Measurements from ENCODE around the gene DIPK1A. TPM values are rescaled to one million over a fixed set of nuclear protein-coding genes. Genes with fewer than 3 reads are reported as not detected.

The DIPK1A gene
- total RNA-seq, 1 donor from 2014 or later, result 9.7 TPM

GRCh38 chr1:92820024-92820423 is 141.2 kb downstream of the DIPK1A start:
- no peaks in the 10 kb centered on the region for H3K27me3 ChIP-seq (ENCODE audit: control insufficient read depth, insufficient read depth, low read length)
- DNase-seq (ENCODE audit: low read depth) (peak; percentile 37), FAIRE-seq (no peak)
- H3K36me3 ChIP-seq (ENCODE audit: control insufficient read depth, insufficient read depth, low read length), result no peaks in the 10 kb centered on the region
- no peak overlapping the region for H3K4me3 ChIP-seq (ENCODE audit: low read depth, low read length)
- TF ChIP-seq, protein P1, sequence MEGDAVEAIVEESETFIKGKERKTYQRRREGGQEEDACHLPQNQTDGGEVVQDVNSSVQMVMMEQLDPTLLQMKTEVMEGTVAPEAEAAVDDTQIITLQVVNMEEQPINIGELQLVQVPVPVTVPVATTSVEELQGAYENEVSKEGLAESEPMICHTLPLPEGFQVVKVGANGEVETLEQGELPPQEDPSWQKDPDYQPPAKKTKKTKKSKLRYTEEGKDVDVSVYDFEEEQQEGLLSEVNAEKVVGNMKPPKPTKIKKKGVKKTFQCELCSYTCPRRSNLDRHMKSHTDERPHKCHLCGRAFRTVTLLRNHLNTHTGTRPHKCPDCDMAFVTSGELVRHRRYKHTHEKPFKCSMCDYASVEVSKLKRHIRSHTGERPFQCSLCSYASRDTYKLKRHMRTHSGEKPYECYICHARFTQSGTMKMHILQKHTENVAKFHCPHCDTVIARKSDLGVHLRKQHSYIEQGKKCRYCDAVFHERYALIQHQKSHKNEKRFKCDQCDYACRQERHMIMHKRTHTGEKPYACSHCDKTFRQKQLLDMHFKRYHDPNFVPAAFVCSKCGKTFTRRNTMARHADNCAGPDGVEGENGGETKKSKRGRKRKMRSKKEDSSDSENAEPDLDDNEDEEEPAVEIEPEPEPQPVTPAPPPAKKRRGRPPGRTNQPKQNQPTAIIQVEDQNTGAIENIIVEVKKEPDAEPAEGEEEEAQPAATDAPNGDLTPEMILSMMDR (IDR thresholded peaks at IDR 0.05; ENCODE audit: insufficient read depth, low read length, severe bottlenecking), result no peak

DNA sequence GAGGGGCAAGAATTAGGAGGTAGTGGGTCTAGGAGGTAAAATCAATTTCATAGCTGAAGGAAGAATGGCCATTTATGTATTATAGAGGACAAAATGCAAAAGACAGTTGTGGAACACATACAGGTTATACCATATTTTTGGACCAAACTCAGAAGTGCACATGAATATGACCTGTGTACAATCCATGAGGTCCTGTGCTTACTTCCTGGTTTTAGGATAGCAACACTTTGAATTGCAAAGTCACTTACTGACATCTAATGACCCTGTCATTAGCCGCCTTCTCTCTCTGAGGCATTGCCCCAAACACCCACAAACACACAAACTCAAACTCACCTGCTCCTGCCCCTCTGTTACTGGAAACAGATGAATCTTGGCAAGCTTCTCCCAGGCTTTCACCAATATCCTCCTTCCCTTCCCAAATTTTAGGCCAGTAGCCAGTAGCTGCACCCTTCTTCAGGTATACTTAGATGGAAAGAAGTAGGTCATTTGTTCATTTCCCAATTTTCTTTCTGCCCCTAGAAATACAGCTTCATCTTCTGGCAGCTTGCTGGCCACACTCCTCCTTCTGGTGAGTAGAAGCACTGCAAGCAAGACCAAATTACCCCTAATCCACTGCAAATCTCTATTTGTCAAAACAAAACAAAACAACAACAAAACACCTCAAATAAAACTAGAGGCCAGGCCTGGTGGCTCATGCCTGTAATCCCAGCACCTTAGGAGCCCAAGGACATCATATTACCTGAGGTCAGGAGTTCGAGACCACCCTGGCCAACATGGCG is 143.1 kb downstream of the DIPK1A start:
- TF ChIP-seq, protein P1 (IDR thresholded peaks at IDR 0.05; ENCODE audit: insufficient read depth, low read length, severe bottlenecking), result peak; percentile 79
- DNase-seq (ENCODE audit: low read depth) (peak; percentile 46), FAIRE-seq (no peak)

DNA sequence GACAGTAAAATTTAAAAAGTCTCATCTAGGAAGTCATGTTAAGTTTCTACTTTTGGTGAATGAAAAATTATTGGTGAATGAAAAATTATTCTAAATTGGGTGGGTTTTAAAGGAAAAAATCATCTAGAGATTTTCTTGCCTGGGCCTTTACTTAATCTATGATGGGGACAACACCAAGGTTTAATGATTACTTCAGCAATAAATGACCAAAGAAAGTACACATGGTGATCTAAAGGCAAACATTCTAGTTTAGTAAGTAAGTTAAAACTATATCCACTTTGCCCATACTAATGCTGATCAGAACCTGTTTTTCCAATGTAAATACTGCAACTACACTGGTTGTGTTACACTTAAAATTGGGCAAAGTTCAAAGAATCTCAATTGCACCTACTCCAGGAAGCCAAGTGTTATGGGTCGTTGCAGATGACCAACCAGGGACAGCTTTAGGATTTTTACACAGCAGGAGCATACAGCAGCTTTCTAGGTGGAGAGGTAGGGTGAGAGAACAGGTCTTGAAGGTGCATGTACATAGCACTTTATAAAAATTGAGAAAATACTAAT is 144.0 kb downstream of the DIPK1A start:
- no peaks in the 10 kb centered on the region for H3K36me3 ChIP-seq (ENCODE audit: control insufficient read depth, insufficient read depth, low read length)
- DNase-seq (ENCODE audit: low read depth) (no peak), FAIRE-seq (no peak)
- H3K4me3 ChIP-seq (ENCODE audit: low read depth, low read length), result no peak overlapping the region
- no peaks in the 10 kb centered on the region for H3K27me3 ChIP-seq (ENCODE audit: control insufficient read depth, insufficient read depth, low read length)
- TF ChIP-seq, protein P1 (IDR thresholded peaks at IDR 0.05; ENCODE audit: insufficient read depth, low read length, severe bottlenecking), result no peak

More for the DNA sequence above, 143.1 kb downstream of the DIPK1A start:
- Histone ChIP-seq H3K4me3 (ENCODE audit: low read depth, low read length) (no peak overlapping the region), H3K36me3 (ENCODE audit: control insufficient read depth, insufficient read depth, low read length) (no peaks in the 10 kb centered on the region), H3K27me3 (ENCODE audit: control insufficient read depth, insufficient read depth, low read length) (no peaks in the 10 kb centered on the region)

DNA sequence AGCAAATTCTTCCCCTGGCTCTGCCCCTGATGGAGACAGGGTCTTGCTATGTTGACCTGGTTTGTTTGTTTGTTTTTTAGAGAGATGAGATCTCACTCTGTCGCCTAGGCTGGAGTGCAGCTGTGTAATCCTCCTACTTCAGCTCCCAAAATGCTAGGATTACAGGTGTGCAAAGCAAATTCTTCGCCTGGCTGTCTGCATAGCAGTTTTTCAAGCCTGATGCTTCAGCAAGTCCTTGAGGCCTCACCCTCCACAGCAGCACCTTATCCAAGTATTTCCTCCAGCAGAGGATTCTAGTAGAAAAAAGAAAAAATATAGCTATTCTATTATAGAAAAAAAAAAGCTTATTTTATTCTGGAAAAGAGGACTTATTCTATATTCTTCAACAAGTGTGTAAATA is 144.5 kb downstream of the DIPK1A start:
- Histone ChIP-seq H3K36me3 (ENCODE audit: control insufficient read depth, insufficient read depth, low read length) (no peaks in the 10 kb centered on the region), H3K27me3 (ENCODE audit: control insufficient read depth, insufficient read depth, low read length) (no peaks in the 10 kb centered on the region), H3K4me3 (ENCODE audit: low read depth, low read length) (no peak overlapping the region)
- TF ChIP-seq, protein P1 (IDR thresholded peaks at IDR 0.05; ENCODE audit: insufficient read depth, low read length, severe bottlenecking), result no peak
- no peak for FAIRE-seq
- DNase-seq (ENCODE audit: low read depth), result no peak

GRCh38 chr1:92808381-92808780 is 152.9 kb downstream of the DIPK1A start:
- Histone ChIP-seq H3K4me3 (ENCODE audit: low read depth, low read length) (no peak overlapping the region), H3K27me3 (ENCODE audit: control insufficient read depth, insufficient read depth, low read length) (no peaks in the 10 kb centered on the region), H3K36me3 (ENCODE audit: control insufficient read depth, insufficient read depth, low read length) (no peaks in the 10 kb centered on the region)
- TF ChIP-seq, protein P1 (IDR thresholded peaks at IDR 0.05; ENCODE audit: insufficient read depth, low read length, severe bottlenecking), result no peak
- FAIRE-seq (no peak), DNase-seq (ENCODE audit: low read depth) (peak; percentile 91)
